K562 (cell line): Measurements from ENCODE around the gene KRTAP10-6. TPM values are rescaled to one million over a fixed set of nuclear protein-coding genes. Genes with fewer than 3 reads are reported as not detected.

Experiments
- CBX5 ChIP-seq: IDR thresholded peaks from 2 replicates; pipeline ENCODE4 v1.6.1; 2014; ENCODE audit warnings: low read depth, borderline replicate concordance
- CHCHD3 ChIP-seq: fragments of 250-450 bp; sonication (Bioruptor Pico); IDR thresholded peaks from 2 replicates; pipeline ENCODE4 v2.1.2; 2022; ENCODE audit warnings: mild to moderate bottlenecking
- CREB3L1 ChIP-seq: fragments of 450-650 bp; IDR thresholded peaks from 2 replicates; pipeline ENCODE4 v1.6.1; 2014; ENCODE audit warnings: low read depth, mild to moderate bottlenecking, moderate library complexity, borderline replicate concordance
- DMBX1 ChIP-seq: fragments of 250-450 bp; sonication (Bioruptor Pico); IDR thresholded peaks from 2 replicates; pipeline ENCODE4 v1.8.0; 2022; ENCODE audit warnings: inconsistent platforms, mild to moderate bottlenecking, moderate library complexity, borderline replicate concordance
- ELF4 ChIP-seq: fragments of 450-650 bp; formaldehyde crosslinking; IDR thresholded peaks from 2 replicates; pipeline ENCODE4 v1.4.0; 2022; ENCODE audit warnings: missing genetic modification characterization
- ETV5 ChIP-seq: sonication (generic); formaldehyde crosslinking; IDR thresholded peaks from 2 replicates; pipeline ENCODE4 v1.4.0; 2020; ENCODE audit warnings: low read depth, mild to moderate bottlenecking, missing genetic modification reagents
- FOXP4 ChIP-seq: sonication (generic); formaldehyde crosslinking; IDR thresholded peaks from 2 replicates; pipeline ENCODE4 v1.8.0; 2022; ENCODE audit warnings: mild to moderate bottlenecking, missing genetic modification reagents, borderline replicate concordance
- HDAC2 ChIP-seq: fragments of 450-650 bp; IDR thresholded peaks from 2 replicates; pipeline ENCODE4 v1.6.1; 2016; ENCODE audit warnings: mild to moderate bottlenecking
- HOXB6 ChIP-seq: fragments of 250-450 bp; sonication (Bioruptor Pico); IDR thresholded peaks from 2 replicates; pipeline ENCODE4 v1.5.1; 2022; ENCODE audit warnings: mild to moderate bottlenecking, borderline replicate concordance
- LEF1 ChIP-seq: fragments of 450-650 bp; IDR thresholded peaks from 2 replicates; pipeline ENCODE4 v1.6.1; 2016; ENCODE audit warnings: mild to moderate bottlenecking
- MAZ ChIP-seq, 2 experiments: fragments of 450-650 bp in 1 of 2; sonication (generic) in 1 of 2; formaldehyde crosslinking; IDR thresholded peaks in 1 of 2; conservative IDR thresholded peaks in 1 of 2; 2 replicates each; pipeline versions ENCODE4 v1.4.0 to v1.5.0; 2020; ENCODE audit warnings: mild to moderate bottlenecking in 1 of 2, missing genetic modification reagents in 1 of 2
- SP2 ChIP-seq: IDR thresholded peaks from 2 replicates; pipeline ENCODE4 v1.6.1; 2011; ENCODE audit warnings: mild to moderate bottlenecking, low read depth, low read length, moderate library complexity; ENCODE audit not compliant: poor library complexity, severe bottlenecking; ENCODE audit errors: extremely low read depth
- STAT5A ChIP-seq: IDR thresholded peaks from 2 replicates; pipeline ENCODE4 v1.6.1; 2012; ENCODE audit warnings: low read length, inconsistent platforms, borderline replicate concordance
- TAL1 ChIP-seq: fragments of 450-650 bp; IDR thresholded peaks from 2 replicates; pipeline ENCODE4 v1.6.1; 2016; ENCODE audit warnings: mild to moderate bottlenecking
- TEAD2 ChIP-seq: fragments of 450-650 bp; IDR thresholded peaks from 2 replicates; pipeline ENCODE4 v1.6.1; 2016; ENCODE audit warnings: missing genetic modification characterization, control low read depth, missing compliant biosample characterization
- TEAD4 ChIP-seq, 2 experiments: sonication (generic) in 1 of 2; formaldehyde crosslinking in 1 of 2; IDR thresholded peaks; 2 replicates each; pipeline versions ENCODE4 v1.6.1 to v1.8.0; 2012 to 2022; ENCODE audit warnings: borderline replicate concordance in 1 of 2, inconsistent platforms in 1 of 2, low read length in 1 of 2, mild to moderate bottlenecking in 1 of 2, missing genetic modification reagents in 1 of 2
- ZFP1 ChIP-seq: fragments of 450-650 bp; formaldehyde crosslinking; IDR thresholded peaks from 2 replicates; pipeline ENCODE4 v1.4.0; 2020; ENCODE audit warnings: mild to moderate bottlenecking, mixed read lengths
- polyA plus RNA-seq, 8 experiments: library from polyadenylated mRNA; depleted of rRNA in 4 of 8; stranded (reverse) in 5 of 8; unstranded in 3 of 8; fragments of >200 nt; fragmentation: Nextera tagmentation in 2 of 8; fragmentation: Illumina TruSeq in 1 of 8; extraction: Ambion mirVana in 2 of 8; extraction: Trizol in 1 of 8; gene quantifications; 2 replicates each; pipeline versions ENCODE4 v1.2.1 to v1.2.3, GENCODE V29; 2011 to 2014; ENCODE audit warnings: inconsistent platforms in 1 of 8, missing spikeins in 1 of 8
- total RNA-seq, 7 experiments: library from RNA; depleted of rRNA in 6 of 7; stranded (reverse); fragments of >200 nt in 6 of 7; fragmentation: Illumina TruSeq in 2 of 7; extraction: Trizol in 2 of 7; gene quantifications; 2 replicates each; pipeline versions ENCODE4 v1.2.1 to v1.2.3, GENCODE V29; 2011 to 2021; ENCODE audit warnings: low replicate concordance in 1 of 7
- TF ChIP-seq, protein P1 (sequence below): sonication (generic); formaldehyde crosslinking; IDR thresholded peaks from 2 replicates; pipeline ENCODE4 v1.8.0; 2022; ENCODE audit warnings: missing genetic modification reagents, mild to moderate bottlenecking, moderate library complexity, borderline replicate concordance

Gene KRTAP10-6
- total and polyA plus RNA-seq, 9 of the 15 experiments (the other 6 are each of a cell fraction or from before 2014, with no cell fraction given): not detected

GRCh38 chr21:44593598-44594405 lies 1.5 kb upstream of the KRTAP10-6 start (continued):
- TF ChIP-seq LEF1 (peak; percentile 98), TAL1 (peak; percentile 96), HDAC2 (peak; percentile 75), ELF4 (CRISPR knock-in tag) (no peak), ETV5 (CRISPR knock-in tag) (0 out of 2 replicates have a peak, but pooled peaks have one; percentile 23), FOXP4 (CRISPR knock-in tag) (no peak), TEAD4 (IDR thresholded peaks at IDR 0.05; ENCODE audit: low read length) (peak; percentile 89), TEAD4 (CRISPR knock-in tag; IDR thresholded peaks at IDR 0.05; ENCODE audit: borderline replicate concordance) (no peak), ZFP1 (CRISPR knock-in tag) (0 out of 2 replicates have a peak, but pooled peaks have one; percentile 7), CBX5 (peak; percentile 31; the same call in 1 of the 2 replicates), MAZ (CRISPR knock-in tag; conservative IDR thresholded peaks at IDR 0.05 in 1 of 2, IDR thresholded peaks at IDR 0.05 in 1 of 2) (peak in 1 of 2 experiments; percentile 49; a peak in 2 of 4 replicates), TEAD2 (tag) (peak; percentile 79), SP2 (no peak), CREB3L1 (peak; percentile 60; the same call in 1 of the 2 replicates), STAT5A (peak; percentile 57; the same call in 1 of the 2 replicates), DMBX1 (CRISPR knock-in tag) (peak; percentile 17; the same call in 1 of the 2 replicates), CHCHD3 (CRISPR knock-in tag) (no peak), HOXB6 (CRISPR knock-in tag) (no peak)
- TF ChIP-seq, protein P1, sequence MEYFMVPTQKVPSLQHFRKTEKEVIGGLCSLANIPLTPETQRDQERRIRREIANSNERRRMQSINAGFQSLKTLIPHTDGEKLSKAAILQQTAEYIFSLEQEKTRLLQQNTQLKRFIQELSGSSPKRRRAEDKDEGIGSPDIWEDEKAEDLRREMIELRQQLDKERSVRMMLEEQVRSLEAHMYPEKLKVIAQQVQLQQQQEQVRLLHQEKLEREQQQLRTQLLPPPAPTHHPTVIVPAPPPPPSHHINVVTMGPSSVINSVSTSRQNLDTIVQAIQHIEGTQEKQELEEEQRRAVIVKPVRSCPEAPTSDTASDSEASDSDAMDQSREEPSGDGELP (CRISPR knock-in tag): peak; percentile 49; the same call in 1 of the 2 replicates
